Omental fat pad (tissue), 4 donors: ENCODE data around the gene AGO3. TPM values are rescaled to one million over a fixed set of nuclear protein-coding genes. Genes with fewer than 3 reads are reported as not detected.

ENCODE experiments used
- ATAC-seq: fragments of 150-250 bp; one replicate; pipeline ENCODE4 v1.9.1; 2016; ENCODE audit warnings: mild to moderate bottlenecking, moderate library complexity; ENCODE audit not compliant: low FRiP score
- DNase-seq: peaks from one replicate; pipeline ENCODE4 v3.0.0-alpha.2; 2019; ENCODE audit warnings: low spot score
- total RNA-seq, 4 donors: library from RNA; depleted of rRNA; stranded (reverse); fragments of >200 nt; gene quantifications; one replicate each; pipeline ENCODE4 v1.1.0, GENCODE V29; 2016
- TF ChIP-seq, protein P1 (sequence below), 3 donors: fragments of 450-650 bp; IDR thresholded peaks; one replicate each; pipeline ENCODE4 v1.5.1; 2016 to 2017; ENCODE audit warnings: antibody characterized with exemption in 3 of 3, mild to moderate bottlenecking in 3 of 3, moderate library complexity in 2 of 3

Gene AGO3
- total RNA-seq, 4 donors from 2014 or later: 22.3 to 39.9 (median 30.6) TPM

DNA sequence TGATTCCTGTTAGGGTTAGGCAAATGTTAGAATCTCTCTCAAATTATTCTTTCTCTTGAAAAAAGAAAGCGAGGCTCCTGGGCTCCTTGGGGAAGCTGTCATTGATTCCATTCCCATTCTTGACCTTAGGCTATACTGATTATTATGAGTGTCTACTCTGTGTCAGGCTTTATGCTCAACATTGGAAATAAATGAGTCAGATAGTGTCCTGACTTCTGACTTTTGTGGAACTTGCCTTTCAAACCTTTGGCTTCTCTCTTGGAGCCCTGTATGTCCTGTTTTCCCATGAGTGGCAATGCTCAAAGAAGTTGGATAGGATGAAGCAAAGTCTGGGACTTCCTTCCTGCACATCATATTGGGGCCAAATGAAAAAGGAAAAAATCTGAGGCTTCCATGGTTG, 36.2 kb upstream of the AGO3 start:
- TF ChIP-seq, protein P1, sequence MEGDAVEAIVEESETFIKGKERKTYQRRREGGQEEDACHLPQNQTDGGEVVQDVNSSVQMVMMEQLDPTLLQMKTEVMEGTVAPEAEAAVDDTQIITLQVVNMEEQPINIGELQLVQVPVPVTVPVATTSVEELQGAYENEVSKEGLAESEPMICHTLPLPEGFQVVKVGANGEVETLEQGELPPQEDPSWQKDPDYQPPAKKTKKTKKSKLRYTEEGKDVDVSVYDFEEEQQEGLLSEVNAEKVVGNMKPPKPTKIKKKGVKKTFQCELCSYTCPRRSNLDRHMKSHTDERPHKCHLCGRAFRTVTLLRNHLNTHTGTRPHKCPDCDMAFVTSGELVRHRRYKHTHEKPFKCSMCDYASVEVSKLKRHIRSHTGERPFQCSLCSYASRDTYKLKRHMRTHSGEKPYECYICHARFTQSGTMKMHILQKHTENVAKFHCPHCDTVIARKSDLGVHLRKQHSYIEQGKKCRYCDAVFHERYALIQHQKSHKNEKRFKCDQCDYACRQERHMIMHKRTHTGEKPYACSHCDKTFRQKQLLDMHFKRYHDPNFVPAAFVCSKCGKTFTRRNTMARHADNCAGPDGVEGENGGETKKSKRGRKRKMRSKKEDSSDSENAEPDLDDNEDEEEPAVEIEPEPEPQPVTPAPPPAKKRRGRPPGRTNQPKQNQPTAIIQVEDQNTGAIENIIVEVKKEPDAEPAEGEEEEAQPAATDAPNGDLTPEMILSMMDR (IDR thresholded peaks at IDR 0.05): no peak
- ATAC-seq: no peak
- DNase-seq: no peak

DNA sequence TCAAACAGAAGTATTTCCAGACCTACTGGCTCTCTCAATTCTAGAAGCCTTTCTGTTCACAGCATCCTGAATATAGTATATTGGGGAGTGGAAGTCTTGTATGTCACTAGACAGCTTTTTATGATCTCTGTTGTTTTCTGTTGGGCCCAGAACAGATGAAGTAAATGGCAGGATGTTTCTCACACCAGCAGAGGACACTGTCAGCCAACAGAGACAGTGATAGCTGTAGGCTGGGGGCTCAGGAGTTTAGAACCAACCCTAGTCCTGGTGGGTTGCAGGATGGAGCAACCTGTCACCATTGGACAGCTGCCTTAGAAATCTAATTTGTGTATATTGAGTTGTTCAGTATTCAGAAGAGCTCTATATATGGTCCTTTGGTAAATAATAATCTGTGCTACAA, 31.0 kb upstream of the AGO3 start:
- DNase-seq (no peak), ATAC-seq (no peak)
- TF ChIP-seq, protein P1 (IDR thresholded peaks at IDR 0.05): no peak

DNA sequence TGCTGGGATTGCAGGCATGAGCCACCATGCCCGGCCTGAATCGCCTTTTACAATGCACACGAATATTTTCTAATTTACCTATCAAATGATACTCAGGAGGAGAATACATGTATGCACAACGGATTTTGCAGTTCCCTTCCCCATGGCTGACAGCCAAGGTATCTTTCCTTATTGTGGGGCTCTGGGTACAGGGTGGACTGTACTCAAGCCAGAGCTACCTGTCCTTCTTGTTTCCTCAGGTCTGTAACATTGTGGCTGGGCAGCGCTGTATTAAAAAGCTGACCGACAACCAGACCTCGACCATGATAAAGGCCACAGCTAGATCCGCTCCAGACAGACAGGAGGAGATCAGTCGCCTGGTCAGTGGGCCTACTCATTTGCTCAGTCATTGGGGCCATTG, 29.7 kb upstream of the AGO3 start:
- no peak for ATAC-seq
- no peak for DNase-seq
- TF ChIP-seq, protein P1 (IDR thresholded peaks at IDR 0.05): no peak

DNA sequence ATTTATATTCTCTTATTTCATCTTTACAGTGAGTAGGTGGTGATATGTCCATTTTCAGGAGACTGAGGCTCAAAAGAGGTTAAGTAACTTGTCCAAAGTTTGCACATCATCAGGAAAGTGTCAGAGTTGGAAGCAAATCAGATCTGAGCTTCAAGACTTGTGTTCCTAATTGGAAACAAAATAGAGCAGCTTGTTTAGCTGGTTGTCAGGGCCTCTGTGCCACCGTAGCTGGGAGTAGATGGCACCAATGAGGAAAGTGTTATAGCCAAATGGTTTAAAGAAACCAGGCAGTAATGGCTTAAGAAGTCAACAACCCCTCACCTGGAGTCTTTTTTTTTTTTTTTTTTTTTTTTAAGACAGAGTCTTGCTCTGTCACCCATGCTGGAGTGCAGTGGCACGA, 28.2 kb upstream of the AGO3 start:
- no peak for ATAC-seq
- TF ChIP-seq, protein P1 (IDR thresholded peaks at IDR 0.05): no peak

DNA sequence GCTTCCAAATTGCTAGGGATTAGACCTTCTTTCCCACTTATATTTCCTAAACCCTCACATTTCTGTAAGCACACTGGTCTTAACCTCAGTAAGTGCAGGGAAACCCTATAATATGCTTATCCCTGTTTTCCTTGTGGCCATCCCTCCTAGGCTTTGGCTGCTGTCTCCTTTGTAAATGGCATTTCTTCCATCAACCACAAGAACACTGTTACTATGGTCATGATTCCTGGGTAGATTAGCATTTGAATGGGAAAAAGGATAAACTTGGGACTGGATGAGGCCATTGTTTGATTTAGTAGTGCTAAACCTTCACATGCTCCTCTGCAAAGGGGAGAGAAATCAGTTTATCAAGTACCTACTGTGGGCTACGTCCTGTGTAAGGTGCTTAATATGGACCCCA, 16.2 kb upstream of the AGO3 start:
- no peak for DNase-seq
- TF ChIP-seq, protein P1 (IDR thresholded peaks at IDR 0.05): no peak
- no peak for ATAC-seq

More for the DNA sequence above, 28.2 kb upstream of the AGO3 start:
- DNase-seq: no peak

DNA sequence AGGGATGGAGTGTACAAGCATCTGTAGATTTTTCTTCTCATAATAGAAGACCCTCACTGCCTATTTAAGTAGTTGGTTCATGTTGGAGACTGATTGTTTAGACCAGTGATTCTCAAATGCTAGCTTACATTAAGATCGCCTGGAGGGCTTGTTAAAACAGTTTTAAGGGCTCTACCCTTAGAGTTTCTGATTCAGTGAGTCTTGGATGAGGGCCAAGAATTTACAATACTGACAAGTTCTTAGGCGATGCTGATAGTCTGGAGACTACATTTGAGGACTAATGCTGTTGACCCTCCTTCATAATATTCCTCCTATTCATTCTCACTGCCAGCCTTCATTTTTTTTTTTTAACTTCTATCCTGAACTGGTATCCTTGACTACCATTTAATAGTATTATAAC, 15.2 kb upstream of the AGO3 start:
- ATAC-seq: no peak
- DNase-seq: no peak
- TF ChIP-seq, protein P1 (IDR thresholded peaks at IDR 0.05): no peak

DNA sequence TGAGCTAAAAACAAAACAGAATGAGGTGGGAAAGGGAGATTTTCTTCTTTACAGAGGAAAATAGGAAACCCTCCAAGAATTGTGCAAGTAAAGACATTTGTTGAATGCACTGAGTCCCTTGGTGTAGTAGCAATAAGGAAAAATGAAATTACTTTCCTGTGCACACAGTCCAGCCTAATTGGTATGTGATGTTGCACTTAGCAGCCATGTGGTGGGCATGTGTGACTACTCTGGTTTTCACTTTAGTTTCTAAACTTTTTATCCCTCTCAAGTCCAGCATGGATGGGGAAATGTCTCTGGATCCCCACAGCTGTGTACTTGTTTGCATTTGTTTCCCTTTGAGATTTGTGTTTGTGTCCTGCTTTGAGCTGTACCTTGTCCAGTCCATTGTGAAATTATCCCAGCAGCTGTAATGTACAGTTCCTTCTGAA, 7.1 kb upstream of the AGO3 start:
- no peak for ATAC-seq
- TF ChIP-seq, protein P1 (IDR thresholded peaks at IDR 0.05): no peak
- DNase-seq: no peak
